Measurements from ENCODE around the gene PKP4. TPM values are rescaled to one million over a fixed set of nuclear protein-coding genes. Genes with fewer than 3 reads are reported as not detected.

The PKP4 gene
- polyA plus RNA-seq, 1 donor from 2014 or later: 24.2 TPM

DNA sequence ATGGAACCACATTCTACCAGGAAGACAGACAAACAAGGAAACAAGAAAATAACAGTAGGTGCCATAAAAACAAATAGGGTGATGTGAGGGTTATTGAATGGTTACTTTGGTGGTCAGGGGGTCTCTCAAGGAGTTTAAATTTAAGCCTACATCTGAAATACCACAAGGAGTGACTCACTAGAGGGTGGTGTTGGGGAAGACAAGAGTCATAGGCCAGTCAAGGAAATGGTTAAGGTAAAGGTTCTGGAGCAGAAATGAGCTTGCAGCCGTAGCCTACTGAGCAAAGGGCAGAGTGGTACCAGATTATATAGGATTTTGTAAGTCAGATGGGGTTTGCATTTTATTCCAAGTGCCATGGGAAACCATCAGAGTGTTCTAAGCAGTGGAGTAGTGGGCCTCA lies 202.7 kb downstream of the PKP4 start:
- Histone ChIP-seq H3K4me2 (ENCODE audit: low read length) (no peak overlapping the region), H3K36me3 (ENCODE audit: insufficient read depth, low read length) (no peaks in the 10 kb centered on the region), H3K27ac (ENCODE audit: low read length) (no peak overlapping the region), H3K9me3 (ENCODE audit: low read length) (no peaks in the 10 kb centered on the region), H4K20me1 (ENCODE audit: insufficient read depth) (no peaks in the 10 kb centered on the region), H3K9ac (ENCODE audit: low read length) (no peak overlapping the region), H3K9me2 (ENCODE audit: insufficient read depth, low read length) (no peaks in the 10 kb centered on the region), H2AFZ (ENCODE audit: low read depth, low read length) (no peak overlapping the region), H3F3A (ENCODE audit: insufficient read depth, low read length, poor library complexity, severe bottlenecking) (no peaks in the 10 kb centered on the region), H3K4me3 (ENCODE audit: low read length) (no peak overlapping the region), H3K27me3 (ENCODE audit: insufficient read depth, low read depth, low read length) (no peaks in the 10 kb centered on the region), H3K79me2 (replicated peaks; ENCODE audit: insufficient read depth, low read length) (no peaks in the 10 kb centered on the region)
- TF ChIP-seq, protein P1, sequence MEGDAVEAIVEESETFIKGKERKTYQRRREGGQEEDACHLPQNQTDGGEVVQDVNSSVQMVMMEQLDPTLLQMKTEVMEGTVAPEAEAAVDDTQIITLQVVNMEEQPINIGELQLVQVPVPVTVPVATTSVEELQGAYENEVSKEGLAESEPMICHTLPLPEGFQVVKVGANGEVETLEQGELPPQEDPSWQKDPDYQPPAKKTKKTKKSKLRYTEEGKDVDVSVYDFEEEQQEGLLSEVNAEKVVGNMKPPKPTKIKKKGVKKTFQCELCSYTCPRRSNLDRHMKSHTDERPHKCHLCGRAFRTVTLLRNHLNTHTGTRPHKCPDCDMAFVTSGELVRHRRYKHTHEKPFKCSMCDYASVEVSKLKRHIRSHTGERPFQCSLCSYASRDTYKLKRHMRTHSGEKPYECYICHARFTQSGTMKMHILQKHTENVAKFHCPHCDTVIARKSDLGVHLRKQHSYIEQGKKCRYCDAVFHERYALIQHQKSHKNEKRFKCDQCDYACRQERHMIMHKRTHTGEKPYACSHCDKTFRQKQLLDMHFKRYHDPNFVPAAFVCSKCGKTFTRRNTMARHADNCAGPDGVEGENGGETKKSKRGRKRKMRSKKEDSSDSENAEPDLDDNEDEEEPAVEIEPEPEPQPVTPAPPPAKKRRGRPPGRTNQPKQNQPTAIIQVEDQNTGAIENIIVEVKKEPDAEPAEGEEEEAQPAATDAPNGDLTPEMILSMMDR (IDR thresholded peaks at IDR 0.05; ENCODE audit: poor library complexity, severe bottlenecking): no peak
- TF ChIP-seq SMC3 (conservative IDR thresholded peaks at IDR 0.05; ENCODE audit: poor library complexity) (no peak), EZH2 (IDR thresholded peaks at IDR 0.05; ENCODE audit: borderline replicate concordance, insufficient read depth, low read length, poor library complexity, severe bottlenecking) (no peak), TAF1 (IDR thresholded peaks at IDR 0.05; ENCODE audit: low read depth) (no peak), MXI1 (conservative IDR thresholded peaks at IDR 0.05; ENCODE audit: poor library complexity, severe bottlenecking) (no peak), POLR2AphosphoS5 (IDR thresholded peaks at IDR 0.05) (no peak), EP300 (conservative IDR thresholded peaks at IDR 0.05; ENCODE audit: poor library complexity, severe bottlenecking) (no peak), RAD21 (conservative IDR thresholded peaks at IDR 0.05) (no peak)
- TF ChIP-seq, protein P2, sequence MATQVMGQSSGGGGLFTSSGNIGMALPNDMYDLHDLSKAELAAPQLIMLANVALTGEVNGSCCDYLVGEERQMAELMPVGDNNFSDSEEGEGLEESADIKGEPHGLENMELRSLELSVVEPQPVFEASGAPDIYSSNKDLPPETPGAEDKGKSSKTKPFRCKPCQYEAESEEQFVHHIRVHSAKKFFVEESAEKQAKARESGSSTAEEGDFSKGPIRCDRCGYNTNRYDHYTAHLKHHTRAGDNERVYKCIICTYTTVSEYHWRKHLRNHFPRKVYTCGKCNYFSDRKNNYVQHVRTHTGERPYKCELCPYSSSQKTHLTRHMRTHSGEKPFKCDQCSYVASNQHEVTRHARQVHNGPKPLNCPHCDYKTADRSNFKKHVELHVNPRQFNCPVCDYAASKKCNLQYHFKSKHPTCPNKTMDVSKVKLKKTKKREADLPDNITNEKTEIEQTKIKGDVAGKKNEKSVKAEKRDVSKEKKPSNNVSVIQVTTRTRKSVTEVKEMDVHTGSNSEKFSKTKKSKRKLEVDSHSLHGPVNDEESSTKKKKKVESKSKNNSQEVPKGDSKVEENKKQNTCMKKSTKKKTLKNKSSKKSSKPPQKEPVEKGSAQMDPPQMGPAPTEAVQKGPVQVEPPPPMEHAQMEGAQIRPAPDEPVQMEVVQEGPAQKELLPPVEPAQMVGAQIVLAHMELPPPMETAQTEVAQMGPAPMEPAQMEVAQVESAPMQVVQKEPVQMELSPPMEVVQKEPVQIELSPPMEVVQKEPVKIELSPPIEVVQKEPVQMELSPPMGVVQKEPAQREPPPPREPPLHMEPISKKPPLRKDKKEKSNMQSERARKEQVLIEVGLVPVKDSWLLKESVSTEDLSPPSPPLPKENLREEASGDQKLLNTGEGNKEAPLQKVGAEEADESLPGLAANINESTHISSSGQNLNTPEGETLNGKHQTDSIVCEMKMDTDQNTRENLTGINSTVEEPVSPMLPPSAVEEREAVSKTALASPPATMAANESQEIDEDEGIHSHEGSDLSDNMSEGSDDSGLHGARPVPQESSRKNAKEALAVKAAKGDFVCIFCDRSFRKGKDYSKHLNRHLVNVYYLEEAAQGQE (IDR thresholded peaks at IDR 0.05; ENCODE audit: borderline replicate concordance): no peak

DNA sequence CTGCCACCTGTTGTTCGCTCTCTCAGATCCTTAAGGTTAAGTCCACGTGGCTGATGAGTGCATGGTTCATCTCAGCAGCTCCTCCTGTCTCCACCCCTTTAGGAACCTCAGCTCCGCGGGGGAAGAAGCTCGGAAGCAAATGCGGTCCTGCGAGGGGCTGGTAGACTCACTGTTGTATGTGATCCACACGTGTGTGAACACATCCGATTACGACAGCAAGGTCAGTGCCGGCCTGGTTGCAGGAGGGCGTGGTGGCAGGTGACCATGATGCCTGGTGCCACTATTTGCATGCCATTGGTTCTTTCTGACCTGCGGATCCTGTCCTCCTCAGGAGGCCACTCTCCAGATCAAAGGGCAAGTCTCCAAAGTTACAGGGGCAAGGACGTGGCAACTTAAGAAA lies 204.5 kb downstream of the PKP4 start:
- no peaks in the 10 kb centered on the region for H3K9me2 ChIP-seq (ENCODE audit: insufficient read depth, low read length)
- H3F3A ChIP-seq (ENCODE audit: insufficient read depth, low read length, poor library complexity, severe bottlenecking): no peaks in the 10 kb centered on the region
- no peaks in the 10 kb centered on the region for H3K79me2 ChIP-seq (replicated peaks; ENCODE audit: insufficient read depth, low read length)
- H3K4me3 ChIP-seq (ENCODE audit: low read length): no peak overlapping the region
- no peak overlapping the region for H3K4me2 ChIP-seq (ENCODE audit: low read length)
- TF ChIP-seq, protein P1 (IDR thresholded peaks at IDR 0.05; ENCODE audit: poor library complexity, severe bottlenecking): no peak
- no peak for TF ChIP-seq TAF1 (IDR thresholded peaks at IDR 0.05; ENCODE audit: low read depth)
- no peak for TF ChIP-seq RAD21 (conservative IDR thresholded peaks at IDR 0.05)
- TF ChIP-seq SMC3 (conservative IDR thresholded peaks at IDR 0.05; ENCODE audit: poor library complexity): no peak
- no peak for TF ChIP-seq MXI1 (conservative IDR thresholded peaks at IDR 0.05; ENCODE audit: poor library complexity, severe bottlenecking)
- TF ChIP-seq, protein P2 (IDR thresholded peaks at IDR 0.05; ENCODE audit: borderline replicate concordance): no peak
- no peak for TF ChIP-seq POLR2AphosphoS5 (IDR thresholded peaks at IDR 0.05)
- TF ChIP-seq EP300 (conservative IDR thresholded peaks at IDR 0.05; ENCODE audit: poor library complexity, severe bottlenecking): no peak
- no peak for TF ChIP-seq EZH2 (IDR thresholded peaks at IDR 0.05; ENCODE audit: borderline replicate concordance, insufficient read depth, low read length, poor library complexity, severe bottlenecking)
- no peaks in the 10 kb centered on the region for H4K20me1 ChIP-seq (ENCODE audit: insufficient read depth)
- H3K27me3 ChIP-seq (ENCODE audit: insufficient read depth, low read depth, low read length): no peaks in the 10 kb centered on the region
- no peak overlapping the region for H2AFZ ChIP-seq (ENCODE audit: low read depth, low read length)
- H3K27ac ChIP-seq (ENCODE audit: low read length): no peak overlapping the region
- H3K9me3 ChIP-seq (ENCODE audit: low read length): no peaks in the 10 kb centered on the region
- H3K9ac ChIP-seq (ENCODE audit: low read length): no peak overlapping the region
- H3K36me3 ChIP-seq (ENCODE audit: insufficient read depth, low read length): no peaks in the 10 kb centered on the region
